ENCODE measurements around the gene CLRN3.

CLRN3 gene

DNA sequence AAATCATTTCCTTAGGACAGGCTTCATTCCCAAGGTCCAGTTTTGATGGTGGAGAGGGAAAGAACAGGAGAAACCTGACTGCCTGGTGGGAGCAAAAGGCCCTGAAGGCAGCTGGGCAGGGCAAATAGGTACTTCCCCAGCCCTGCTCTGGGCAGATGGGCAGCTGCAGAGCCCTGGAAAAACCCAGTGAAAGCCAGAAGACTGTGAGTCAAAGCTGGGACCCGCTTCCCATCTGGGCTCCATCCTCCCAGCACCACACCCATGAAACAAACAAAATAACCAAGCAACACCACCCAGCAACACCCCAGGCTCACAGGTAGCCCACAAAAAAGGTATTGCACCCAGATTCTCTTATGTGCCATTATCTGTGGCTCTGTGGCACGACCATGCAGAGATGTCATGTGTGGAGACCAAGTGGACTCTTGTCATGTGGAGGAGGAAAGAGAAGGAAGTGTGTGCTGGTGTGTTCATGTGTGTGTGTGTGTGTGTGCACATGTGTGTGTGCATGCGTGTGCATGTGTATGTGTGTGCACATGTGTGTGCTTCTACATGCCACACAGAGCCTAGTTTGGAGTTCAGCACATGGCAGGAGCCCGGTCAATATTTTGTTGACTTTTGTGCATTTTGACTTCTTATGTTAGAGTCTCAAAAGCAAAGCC lies 9.8 kb downstream of the CLRN3 start:
- H3K36me3 ChIP-seq = no peaks in the 10 kb centered on the region
- TF ChIP-seq, protein P1, sequence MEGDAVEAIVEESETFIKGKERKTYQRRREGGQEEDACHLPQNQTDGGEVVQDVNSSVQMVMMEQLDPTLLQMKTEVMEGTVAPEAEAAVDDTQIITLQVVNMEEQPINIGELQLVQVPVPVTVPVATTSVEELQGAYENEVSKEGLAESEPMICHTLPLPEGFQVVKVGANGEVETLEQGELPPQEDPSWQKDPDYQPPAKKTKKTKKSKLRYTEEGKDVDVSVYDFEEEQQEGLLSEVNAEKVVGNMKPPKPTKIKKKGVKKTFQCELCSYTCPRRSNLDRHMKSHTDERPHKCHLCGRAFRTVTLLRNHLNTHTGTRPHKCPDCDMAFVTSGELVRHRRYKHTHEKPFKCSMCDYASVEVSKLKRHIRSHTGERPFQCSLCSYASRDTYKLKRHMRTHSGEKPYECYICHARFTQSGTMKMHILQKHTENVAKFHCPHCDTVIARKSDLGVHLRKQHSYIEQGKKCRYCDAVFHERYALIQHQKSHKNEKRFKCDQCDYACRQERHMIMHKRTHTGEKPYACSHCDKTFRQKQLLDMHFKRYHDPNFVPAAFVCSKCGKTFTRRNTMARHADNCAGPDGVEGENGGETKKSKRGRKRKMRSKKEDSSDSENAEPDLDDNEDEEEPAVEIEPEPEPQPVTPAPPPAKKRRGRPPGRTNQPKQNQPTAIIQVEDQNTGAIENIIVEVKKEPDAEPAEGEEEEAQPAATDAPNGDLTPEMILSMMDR (IDR thresholded peaks at IDR 0.05; ENCODE audit: low read depth, low read length) = no peak
- no peaks in the 10 kb centered on the region for H3K9me3 ChIP-seq
- 0 out of 2 replicates have a peak, but pooled peaks cover 2% of the 10 kb centered on the region for H3K27me3 ChIP-seq
- H3K4me1 ChIP-seq = no peaks in the 10 kb centered on the region
- H3K4me3 ChIP-seq (ENCODE audit: low read depth, low read length) = no peak overlapping the region
- DNase-seq = no peak

DNA sequence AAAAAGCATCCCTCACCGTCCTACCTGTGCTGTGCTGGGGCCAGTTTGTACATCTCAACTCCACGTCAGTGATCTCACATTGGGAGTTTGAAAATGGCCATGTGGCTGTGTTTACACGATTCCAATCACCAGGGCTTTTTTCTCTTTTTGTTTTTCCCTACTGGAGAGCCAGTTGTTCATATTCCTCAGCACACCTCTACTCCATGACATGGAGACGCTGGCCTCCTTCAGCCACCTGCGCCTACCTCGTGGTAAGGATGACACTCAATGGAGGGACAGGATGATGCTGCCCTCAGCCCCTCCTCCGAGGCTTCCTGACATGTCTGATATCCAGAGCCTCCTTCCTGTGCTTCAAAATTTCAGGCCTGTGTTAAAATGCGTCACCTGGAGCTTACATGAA lies 10.3 kb downstream of the CLRN3 start:
- no peak for DNase-seq
- TF ChIP-seq, protein P1 (IDR thresholded peaks at IDR 0.05; ENCODE audit: low read depth, low read length) = no peak
- no peak overlapping the region for H3K4me3 ChIP-seq (ENCODE audit: low read depth, low read length)
- H3K36me3 ChIP-seq = no peaks in the 10 kb centered on the region
- no peaks in the 10 kb centered on the region for H3K27me3 ChIP-seq
- H3K9me3 ChIP-seq = no peaks in the 10 kb centered on the region
- no peaks in the 10 kb centered on the region for H3K4me1 ChIP-seq

DNA sequence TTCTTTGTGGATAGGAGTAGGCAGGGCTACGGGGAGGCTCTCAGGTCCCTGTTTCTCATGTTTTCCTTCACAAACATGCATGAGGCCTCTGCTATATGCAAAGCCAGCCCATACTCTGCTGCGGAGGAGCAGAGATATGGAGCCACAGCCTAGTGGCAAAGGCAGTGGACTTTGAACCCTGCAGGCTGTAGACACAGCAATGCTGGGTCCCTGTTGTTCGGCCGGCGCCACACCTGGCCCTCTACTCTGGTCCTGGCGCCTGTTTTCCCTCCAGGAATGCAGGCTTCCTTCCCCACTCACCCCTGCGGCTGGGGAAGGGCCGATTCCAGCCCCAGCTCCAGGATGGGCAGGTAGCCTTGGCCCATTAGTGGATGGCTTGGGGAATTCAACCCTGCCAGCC lies 11.5 kb downstream of the CLRN3 start:
- Histone ChIP-seq H3K4me1 (no peaks in the 10 kb centered on the region), H3K27me3 (no peaks in the 10 kb centered on the region), H3K4me3 (ENCODE audit: low read depth, low read length) (no peak overlapping the region), H3K9me3 (no peaks in the 10 kb centered on the region), H3K36me3 (no peaks in the 10 kb centered on the region)
- DNase-seq = no peak
- TF ChIP-seq, protein P1 (IDR thresholded peaks at IDR 0.05; ENCODE audit: low read depth, low read length) = no peak

DNA sequence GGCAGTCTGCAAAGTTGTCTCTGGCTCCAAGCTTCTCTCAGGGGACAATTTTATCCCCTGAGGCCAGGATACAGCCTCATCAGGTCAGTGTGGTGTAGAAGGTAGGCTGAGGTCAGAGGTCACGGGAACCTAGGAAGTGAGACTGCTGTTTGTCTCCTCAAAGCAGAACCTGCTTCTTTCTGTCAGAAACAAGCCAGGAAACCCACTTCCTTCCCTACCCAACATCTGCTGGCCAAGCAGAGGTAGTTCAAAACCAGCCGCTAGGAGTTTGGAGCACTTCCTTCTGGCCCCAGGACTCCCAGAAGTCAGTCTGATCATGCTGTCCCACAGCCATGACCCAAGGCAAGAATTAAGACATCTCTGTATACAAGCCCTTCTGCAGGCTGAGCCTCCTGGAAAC lies 12.2 kb downstream of the CLRN3 start:
- Histone ChIP-seq H3K36me3 (no peaks in the 10 kb centered on the region), H3K9me3 (no peaks in the 10 kb centered on the region), H3K4me3 (ENCODE audit: low read depth, low read length) (no peak overlapping the region), H3K4me1 (no peaks in the 10 kb centered on the region), H3K27me3 (no peaks in the 10 kb centered on the region)
- no peak for DNase-seq
- TF ChIP-seq, protein P1 (IDR thresholded peaks at IDR 0.05; ENCODE audit: low read depth, low read length) = no peak

DNA sequence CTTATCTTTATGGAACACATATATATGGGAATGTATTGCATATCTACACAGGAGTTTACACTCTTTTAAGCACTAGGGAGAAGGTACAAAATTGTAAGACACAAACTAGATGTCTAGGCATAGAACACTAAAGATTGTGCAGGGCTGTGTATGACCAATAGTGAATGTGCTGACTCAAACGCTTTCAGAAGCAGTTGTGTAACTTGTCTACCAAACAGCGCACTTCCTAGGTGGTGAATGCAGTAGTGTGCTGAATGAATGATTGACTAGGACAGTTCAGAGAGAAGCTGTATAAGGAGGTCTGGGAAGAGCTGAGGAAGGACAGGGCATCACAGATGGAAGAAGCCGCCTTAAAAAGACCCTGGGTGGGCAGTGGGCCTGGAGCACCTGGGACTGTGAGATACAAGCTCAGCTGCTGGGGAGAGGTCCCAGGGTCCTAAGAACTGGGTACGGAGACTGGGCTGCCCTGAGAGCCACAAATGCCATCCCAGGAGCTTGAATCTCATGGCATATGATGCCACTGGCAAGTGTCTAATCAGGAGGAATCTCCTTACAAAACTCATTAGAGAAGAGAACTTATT lies 14.2 kb downstream of the CLRN3 start:
- Histone ChIP-seq H3K9me3 (no peaks in the 10 kb centered on the region), H3K4me1 (no peaks in the 10 kb centered on the region), H3K27me3 (no peaks in the 10 kb centered on the region), H3K4me3 (ENCODE audit: low read depth, low read length) (no peak overlapping the region), H3K36me3 (no peaks in the 10 kb centered on the region)
- DNase-seq = no peak
- TF ChIP-seq, protein P1 (IDR thresholded peaks at IDR 0.05; ENCODE audit: low read depth, low read length) = no peak

DNA sequence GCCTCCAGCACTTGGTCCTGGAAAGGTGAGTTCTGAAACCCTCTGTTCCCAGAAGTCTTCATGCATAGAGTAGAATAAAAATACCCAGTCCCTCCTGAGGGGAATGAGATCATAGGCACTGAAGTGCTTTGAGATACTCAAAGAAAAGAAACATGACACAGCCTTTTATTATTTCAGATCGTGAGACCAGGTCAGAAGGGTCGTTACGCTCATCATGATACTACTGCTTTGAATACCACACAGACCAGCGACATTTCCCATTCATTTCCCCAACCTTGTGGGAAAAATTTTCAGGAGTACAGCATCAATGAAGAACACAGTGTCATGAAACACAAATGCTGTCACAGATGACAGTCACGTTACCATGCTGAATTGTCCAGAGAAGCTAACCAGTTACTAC lies 15.0 kb downstream of the CLRN3 start:
- H3K9me3 ChIP-seq = no peaks in the 10 kb centered on the region
- TF ChIP-seq, protein P1 (IDR thresholded peaks at IDR 0.05; ENCODE audit: low read depth, low read length) = no peak
- H3K27me3 ChIP-seq = no peaks in the 10 kb centered on the region
- H3K4me1 ChIP-seq = no peaks in the 10 kb centered on the region
- H3K36me3 ChIP-seq = no peaks in the 10 kb centered on the region
- no peak overlapping the region for H3K4me3 ChIP-seq (ENCODE audit: low read depth, low read length)
- no peak for DNase-seq

Measured in BE2C (cell line).